HG03575 (cell line): ENCODE results near the gene HDAC1.
"Not testable (repeated sequence)": the region's sequence is repeated elsewhere in the genome, so short reads cannot be mapped to it uniquely, and the experiment has no call there.

Experiments used
- ATAC-seq: cut with Tn5 transposase; IDR thresholded peaks from one replicate; pipeline ENCODE4 v1.9.1; 2021; ENCODE audit not compliant: unreplicated experiment, insufficient number of reproducible peaks, low FRiP score; ENCODE audit errors: extremely low read depth

HDAC1 gene

GRCh38 chr1:32338637-32339145, 46.8 kb downstream of the HDAC1 start:
- ATAC-seq = no peak

GRCh38 chr1:32339363-32339978, 47.6 kb downstream of the HDAC1 start:
- ATAC-seq = no peak

- no peak for ATAC-seq
These were observed 49.4 kb downstream of the HDAC1 start for GRCh38 chr1:32341186-32341757.

- no peak for ATAC-seq
These were observed 50.1 kb downstream of the HDAC1 start for GRCh38 chr1:32341971-32342370.

GRCh38 chr1:32342704-32343103, 50.8 kb downstream of the HDAC1 start:
- ATAC-seq = no peak

GRCh38 chr1:32345289-32345827, 53.5 kb downstream of the HDAC1 start:
- no peak for ATAC-seq

GRCh38 chr1:32346532-32347157, 54.8 kb downstream of the HDAC1 start:
- no peak for ATAC-seq

GRCh38 chr1:32349211-32349708, 57.4 kb downstream of the HDAC1 start:
- ATAC-seq = no peak

- no peak for ATAC-seq
These were observed 59.0 kb downstream of the HDAC1 start for GRCh38 chr1:32350785-32351398.

GRCh38 chr1:32351399-32352238, 59.7 kb downstream of the HDAC1 start:
- no peak for ATAC-seq

- ATAC-seq = no peak
These were observed 60.4 kb downstream of the HDAC1 start for GRCh38 chr1:32352239-32352745.

- ATAC-seq = no peak
These were observed 61.0 kb downstream of the HDAC1 start for GRCh38 chr1:32352831-32353383.

- no peak for ATAC-seq
These were observed 61.5 kb downstream of the HDAC1 start for GRCh38 chr1:32353431-32353830.

- no peak for ATAC-seq
These were observed 62.1 kb downstream of the HDAC1 start for GRCh38 chr1:32353886-32354570.

GRCh38 chr1:32355778-32356177, 63.9 kb downstream of the HDAC1 start:
- ATAC-seq = not testable (repeated sequence)

GRCh38 chr1:32356478-32356877, 64.6 kb downstream of the HDAC1 start:
- no peak for ATAC-seq

- no peak for ATAC-seq
These were observed 65.7 kb downstream of the HDAC1 start for GRCh38 chr1:32357614-32358013.

- no peak for ATAC-seq
These were observed 66.6 kb downstream of the HDAC1 start for GRCh38 chr1:32358435-32358834.
